NCI-H748 treated with DMSO at 0.1 percent for 48 hours (cell line): ENCODE results near the gene SERTAD3.
"Not testable (repeated sequence)": the region's sequence is repeated elsewhere in the genome, so short reads cannot be mapped to it uniquely, and the experiment has no call there.

Source experiments
- DNase-seq: peaks from one replicate; lab custom pipeline; 2025; lab: John Stamatoyannopoulos, UW

SERTAD3 gene

DNA sequence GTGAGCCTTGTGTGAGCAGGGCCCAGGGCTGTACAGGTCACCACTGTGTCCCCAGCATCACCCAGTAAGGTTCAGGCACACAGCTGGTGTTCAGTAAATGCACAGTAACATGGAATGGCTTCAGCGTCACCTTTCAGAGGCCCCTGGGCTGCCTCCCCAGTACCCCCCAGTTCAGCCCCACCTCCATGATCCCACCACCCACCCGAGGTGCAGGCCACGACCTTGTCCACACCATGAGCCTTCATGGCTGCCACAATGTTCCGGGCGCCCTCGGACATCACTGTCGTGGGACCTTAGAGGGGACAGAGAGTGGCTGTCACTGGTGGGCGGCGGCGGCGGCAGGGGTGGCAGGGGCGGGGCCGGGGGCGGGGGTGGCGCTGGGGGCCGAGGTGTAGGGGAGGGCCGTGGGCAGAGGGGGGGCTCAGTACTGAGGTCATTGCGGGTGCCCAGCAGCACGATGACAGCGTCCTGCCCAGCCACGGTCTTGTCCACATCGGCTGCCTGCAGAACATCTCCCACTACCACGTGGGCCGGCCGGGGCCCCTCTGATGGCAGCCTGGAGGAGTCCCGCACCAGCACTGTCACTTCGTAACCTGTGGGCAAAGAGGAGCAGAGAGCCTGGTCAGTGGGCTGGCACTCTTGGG is 13.9 kb upstream of the SERTAD3 start:
- no peak for DNase-seq

- DNase-seq = no peak
Observed at GRCh38 chr19:40457048-40457447, 12.9 kb upstream of the SERTAD3 start.

GRCh38 chr19:40453943-40454342 is 9.8 kb upstream of the SERTAD3 start:
- DNase-seq = not testable (repeated sequence)

DNA sequence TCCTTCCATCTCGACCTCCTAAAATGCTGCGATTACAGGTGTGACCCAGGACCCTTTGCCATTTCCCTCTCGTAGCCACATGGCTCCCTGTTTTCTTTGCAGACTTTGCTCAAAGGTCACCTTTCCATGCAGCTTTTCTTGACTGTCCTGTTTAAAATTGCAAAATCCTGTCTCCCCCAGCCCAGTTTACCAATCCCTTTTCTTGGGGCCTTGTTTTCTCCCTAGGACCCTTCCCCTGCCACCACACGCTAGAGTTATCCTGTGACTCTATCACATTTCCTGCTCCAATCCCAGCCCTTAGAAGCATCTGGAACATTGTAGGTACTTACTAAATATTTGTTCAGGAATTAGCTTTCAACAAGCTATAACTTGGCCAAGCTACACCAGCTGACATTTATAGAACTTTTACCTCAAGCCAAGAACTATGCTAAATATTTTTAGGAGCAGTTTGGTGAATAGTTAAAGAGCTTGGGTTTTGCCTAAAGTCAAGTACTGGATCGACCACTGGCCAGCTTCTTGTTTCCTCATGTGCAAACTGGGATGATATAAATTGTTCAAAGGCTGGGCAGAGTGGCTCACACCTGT is 9.1 kb upstream of the SERTAD3 start:
- DNase-seq = no peak

GRCh38 chr19:40452016-40452415 is 7.9 kb upstream of the SERTAD3 start:
- no peak for DNase-seq

- DNase-seq = no peak
Observed at GRCh38 chr19:40450664-40451063, 6.5 kb upstream of the SERTAD3 start.

GRCh38 chr19:40449506-40449905 is 5.4 kb upstream of the SERTAD3 start:
- DNase-seq = no peak

DNA sequence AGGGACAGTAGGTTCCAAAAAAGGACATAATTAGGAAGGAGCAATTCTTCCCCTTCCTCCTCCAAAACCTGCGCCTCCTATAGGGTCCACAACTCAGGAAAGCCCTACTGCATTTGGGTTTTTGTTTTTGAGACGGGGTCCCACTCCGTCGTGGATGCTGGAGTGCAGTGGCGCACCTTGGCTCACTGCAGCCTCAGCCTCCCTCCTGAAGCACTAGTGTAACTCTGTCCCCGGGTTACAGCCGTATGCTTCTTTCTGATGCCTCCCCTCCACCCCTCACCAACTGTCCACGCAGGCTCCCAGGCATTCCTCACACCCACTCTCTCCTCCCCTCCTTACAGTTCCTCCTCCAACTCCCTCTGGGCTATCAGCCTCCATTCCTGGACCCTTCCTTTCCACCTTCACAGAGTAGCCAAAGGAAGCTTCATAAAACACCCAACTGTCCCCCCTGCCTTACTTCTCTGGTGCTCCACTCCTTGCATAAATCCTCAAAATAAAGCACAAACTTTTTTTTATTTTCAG is 2.2 kb upstream of the SERTAD3 start:
- no peak for DNase-seq

GRCh38 chr19:40445780-40446262 is 1.7 kb upstream of the SERTAD3 start:
- DNase-seq = peak; percentile 16

DNA sequence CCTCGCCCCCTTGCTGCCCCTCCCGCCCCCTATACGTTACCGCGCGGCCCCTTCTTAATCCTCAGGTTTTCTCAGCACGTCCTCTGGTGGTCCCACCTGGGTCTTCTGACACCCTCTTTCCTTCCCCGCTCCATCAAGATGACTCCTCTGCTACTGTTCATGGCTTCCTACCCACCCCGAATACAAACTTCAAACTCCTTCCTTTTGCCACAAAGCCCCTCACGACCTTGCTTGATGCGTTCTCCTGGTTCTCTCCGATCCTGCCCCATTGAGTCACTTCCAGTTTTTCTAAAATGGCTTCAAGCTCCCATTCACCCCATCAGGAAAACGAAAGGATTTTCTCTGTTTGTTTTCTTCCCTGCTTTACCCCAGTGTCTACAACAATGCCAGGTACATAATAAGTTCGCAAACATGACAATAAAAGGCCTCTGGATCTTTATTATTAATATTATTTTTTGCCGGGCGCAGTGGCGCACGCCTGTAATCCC is 734 bp upstream of the SERTAD3 start:
- DNase-seq = no peak

DNA sequence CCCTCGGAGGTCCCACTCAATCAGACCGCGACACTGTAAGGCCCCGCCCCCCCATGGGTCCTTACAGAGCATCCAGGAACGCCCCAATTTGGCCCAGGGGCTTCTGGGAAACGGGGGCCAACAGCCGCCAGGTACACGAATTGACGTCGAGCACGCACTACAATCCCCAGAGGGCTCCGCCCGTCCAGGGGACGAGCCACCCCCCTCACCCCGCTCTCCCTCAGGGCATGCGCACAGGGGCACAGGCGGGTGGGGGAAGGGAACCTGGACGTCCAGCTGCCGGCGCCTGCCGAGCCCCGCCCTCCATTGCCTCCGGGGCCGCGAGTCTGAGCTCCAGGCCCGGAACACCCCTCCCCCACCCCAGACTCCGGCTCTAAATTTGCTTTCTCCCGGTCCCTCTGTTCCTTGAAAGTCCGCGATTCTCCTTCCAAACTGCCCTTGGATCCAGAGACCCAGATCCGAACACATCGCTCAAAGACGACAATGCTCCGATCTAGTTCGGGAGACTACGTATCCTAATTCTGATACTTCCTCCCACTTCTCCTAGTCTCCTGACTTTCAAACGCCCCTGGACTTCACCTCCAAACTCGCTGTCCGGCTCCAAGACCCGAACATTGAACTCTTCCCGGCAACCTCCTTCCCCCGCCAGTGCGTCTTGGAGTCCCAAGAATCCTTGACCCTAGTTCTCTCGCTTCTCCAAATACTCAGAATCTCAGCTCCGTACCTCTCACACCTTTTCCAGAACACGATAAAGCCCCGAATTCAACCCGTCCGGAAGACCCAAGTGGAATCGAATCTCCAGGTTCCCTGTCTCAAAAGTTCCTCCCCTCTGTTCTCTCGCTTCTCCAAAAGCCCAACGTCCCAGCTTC is 770 bp downstream of the SERTAD3 start:
- peak; percentile 99 for DNase-seq

- DNase-seq = no peak
Observed at GRCh38 chr19:40442328-40443130, 1.6 kb downstream of the SERTAD3 start.

GRCh38 chr19:40441719-40442253 is 2.3 kb downstream of the SERTAD3 start:
- DNase-seq = no peak

- DNase-seq = no peak
Observed at GRCh38 chr19:40438284-40438683, 5.9 kb downstream of the SERTAD3 start.

DNA sequence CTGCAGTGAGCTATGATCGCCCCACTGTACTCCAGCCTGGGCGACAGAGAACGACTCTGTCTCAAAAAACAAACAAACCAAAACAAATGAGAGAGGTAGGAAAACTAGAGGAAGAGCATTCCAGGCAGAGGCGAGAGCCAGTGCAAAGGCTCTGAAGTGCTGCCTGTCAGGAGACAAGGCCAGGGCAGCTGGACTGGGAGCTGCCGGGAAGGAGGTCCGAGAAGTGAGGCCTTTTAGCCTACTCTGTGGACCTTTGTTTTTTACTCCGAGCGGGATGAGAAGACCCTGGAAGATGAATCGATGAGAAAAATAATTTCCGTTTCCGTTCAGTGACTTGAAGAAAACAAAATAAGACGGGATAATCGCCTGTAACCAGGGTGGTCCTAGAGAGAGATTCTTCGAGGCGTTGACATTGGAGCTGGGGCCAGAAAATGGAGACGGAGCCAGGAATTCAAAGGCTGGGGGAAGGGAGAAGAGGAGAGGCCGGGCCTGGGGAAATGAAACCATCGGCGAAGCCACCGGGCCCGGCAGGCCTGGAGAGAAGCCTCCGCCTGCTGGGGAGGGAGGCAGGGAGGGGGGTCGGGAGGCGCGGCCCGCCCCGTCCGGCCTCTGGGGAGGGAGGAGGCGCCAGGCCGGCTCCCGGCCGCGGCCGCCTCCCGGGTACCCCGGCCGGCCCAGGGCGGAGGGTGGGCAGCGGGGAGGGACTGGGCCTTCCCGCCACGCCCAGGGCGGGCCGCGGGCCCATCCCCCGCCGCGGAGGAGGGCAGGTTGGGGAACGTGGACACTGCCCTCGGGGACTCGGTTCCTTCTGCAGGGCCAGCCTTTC is 10.5 kb downstream of the SERTAD3 start:
- DNase-seq = peak; percentile 71

DNA sequence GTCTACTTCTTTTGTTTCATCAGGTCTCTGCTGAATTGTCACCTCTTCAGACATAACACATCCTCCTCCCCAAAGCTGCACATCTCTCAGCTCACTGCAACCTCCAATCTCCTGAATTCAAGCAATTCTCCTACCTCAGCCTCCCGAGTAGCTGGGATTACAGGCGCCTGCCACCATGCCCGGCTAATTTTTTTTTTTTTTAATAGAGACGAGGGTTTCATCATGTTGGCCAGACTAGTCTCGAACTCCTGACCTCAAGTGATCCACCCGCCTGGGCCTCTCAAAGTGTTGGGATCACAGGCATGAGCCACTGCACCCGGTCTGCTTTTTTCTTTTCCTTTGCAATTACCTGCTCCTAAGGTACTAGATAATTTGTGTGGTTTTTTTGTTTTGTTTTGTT is 11.4 kb downstream of the SERTAD3 start:
- not testable (repeated sequence) for DNase-seq

DNA sequence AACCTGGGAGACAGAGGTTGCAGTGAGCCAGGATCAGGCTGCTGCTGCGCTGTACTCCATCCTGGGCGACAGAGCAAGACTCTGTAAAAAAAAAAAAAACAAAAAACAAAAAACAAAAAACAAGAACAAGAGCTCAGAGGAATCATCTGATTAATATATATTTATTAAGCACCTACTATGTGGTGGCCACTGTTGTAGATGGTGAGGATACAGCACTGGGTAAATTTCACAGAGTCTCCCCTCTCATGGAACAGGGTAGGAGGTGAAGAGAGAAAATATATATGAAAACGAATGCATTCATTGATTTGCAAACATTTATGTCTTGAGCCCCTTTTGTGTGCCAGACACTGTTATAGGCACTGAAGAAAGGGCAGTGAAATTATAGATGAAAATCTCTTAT is 12.4 kb downstream of the SERTAD3 start:
- DNase-seq = no peak

GRCh38 chr19:40430242-40430641 is 13.9 kb downstream of the SERTAD3 start:
- DNase-seq = not testable (repeated sequence)

GRCh38 chr19:40428197-40428596 is 15.9 kb downstream of the SERTAD3 start:
- DNase-seq = not testable (repeated sequence)
